IgD-negative memory B cell (primary cell): Measurements from ENCODE around the gene FGF14. TPM values are rescaled to one million over a fixed set of nuclear protein-coding genes. Genes with fewer than 3 reads are reported as not detected.
A peak's percentile ranks its signal among the peaks of the same experiment; 100 is the strongest.

Experiments used
- H3K27ac Mint-ChIP-seq, 3 donors: one replicate each; pipeline ENCODE4 v1.8.0; 2020 to 2022; ENCODE audit warnings: mild to moderate bottlenecking in 3 of 3, mixed read lengths in 3 of 3, moderate library complexity in 1 of 3
- H3K27me3 Mint-ChIP-seq: one replicate; pipeline ENCODE4 v1.8.0; 2021; ENCODE audit warnings: mixed read lengths
- H3K36me3 Mint-ChIP-seq: one replicate; pipeline ENCODE4 v1.8.0; 2020; ENCODE audit warnings: mild to moderate bottlenecking, mixed read lengths
- H3K4me1 Mint-ChIP-seq, 3 donors: one replicate each; pipeline ENCODE4 v1.8.0; 2020 to 2022; ENCODE audit warnings: mixed read lengths in 3 of 3, mild to moderate bottlenecking in 1 of 3
- H3K4me3 Mint-ChIP-seq, 4 donors: one replicate each; pipeline ENCODE4 v1.8.0; 2020 to 2022; ENCODE audit warnings: mild to moderate bottlenecking in 4 of 4, mixed read lengths in 4 of 4, moderate library complexity in 3 of 4
- H3K9me3 Mint-ChIP-seq, 3 donors: one replicate each; pipeline ENCODE4 v1.8.0; 2020 to 2021; ENCODE audit warnings: mixed read lengths in 3 of 3, mild to moderate bottlenecking in 1 of 3
- polyA plus RNA-seq: library from polyadenylated mRNA; unstranded; fragments of 300-500 nt; fragmentation: Illumina TruSeq; gene quantifications from one replicate; pipeline ENCODE4 v1.2.3, GENCODE V29; 2021

The FGF14 gene
- polyA plus RNA-seq, 1 donor from 2014 or later = not detected

GRCh38 chr13:101951114-101951513, 450.7 kb downstream of the FGF14 start:
- Mint-ChIP-seq H3K4me1 (no peaks in the 10 kb centered on the region), H3K27me3 (no peaks in the 10 kb centered on the region), H3K9me3 (no peaks in the 10 kb centered on the region), H3K27ac (no peak overlapping the region), H3K36me3 (peaks cover 1% of the 10 kb centered on the region), H3K4me3 (no peak overlapping the region)

- no peak overlapping the region for H3K4me3 Mint-ChIP-seq
- peaks cover 1% of the 10 kb centered on the region for H3K36me3 Mint-ChIP-seq
- no peak overlapping the region for H3K27ac Mint-ChIP-seq
- H3K4me1 Mint-ChIP-seq = no peaks in the 10 kb centered on the region
- H3K27me3 Mint-ChIP-seq = no peaks in the 10 kb centered on the region
- H3K9me3 Mint-ChIP-seq = no peaks in the 10 kb centered on the region
These were observed 452.2 kb downstream of the FGF14 start for GRCh38 chr13:101949681-101950080.

GRCh38 chr13:101946401-101946800, 455.4 kb downstream of the FGF14 start:
- no peak overlapping the region for H3K4me3 Mint-ChIP-seq
- peaks cover 1% of the 10 kb centered on the region for H3K36me3 Mint-ChIP-seq
- no peaks in the 10 kb centered on the region for H3K4me1 Mint-ChIP-seq
- no peak overlapping the region for H3K27ac Mint-ChIP-seq
- H3K9me3 Mint-ChIP-seq = no peaks in the 10 kb centered on the region
- H3K27me3 Mint-ChIP-seq = no peaks in the 10 kb centered on the region

GRCh38 chr13:101945435-101945834, 456.4 kb downstream of the FGF14 start:
- Mint-ChIP-seq H3K4me3 (no peak overlapping the region), H3K9me3 (no peaks in the 10 kb centered on the region), H3K36me3 (no peaks in the 10 kb centered on the region), H3K27me3 (no peaks in the 10 kb centered on the region), H3K27ac (no peak overlapping the region), H3K4me1 (no peaks in the 10 kb centered on the region)

GRCh38 chr13:101944521-101944920, 457.3 kb downstream of the FGF14 start:
- no peak overlapping the region for H3K27ac Mint-ChIP-seq
- peaks cover 3% of the 10 kb centered on the region for H3K27me3 Mint-ChIP-seq
- H3K4me3 Mint-ChIP-seq = no peak overlapping the region
- no peaks in the 10 kb centered on the region for H3K9me3 Mint-ChIP-seq
- no peaks in the 10 kb centered on the region for H3K4me1 Mint-ChIP-seq
- H3K36me3 Mint-ChIP-seq = no peaks in the 10 kb centered on the region

GRCh38 chr13:101942535-101943157, 459.2 kb downstream of the FGF14 start:
- Mint-ChIP-seq H3K4me1 (no peaks in the 10 kb centered on the region), H3K36me3 (no peaks in the 10 kb centered on the region), H3K4me3 (no peak overlapping the region), H3K9me3 (peaks cover 0 to 1% (median 0%) of the 10 kb centered on the region in 3 donors), H3K27ac (no peak overlapping the region), H3K27me3 (peaks cover 4% of the 10 kb centered on the region)

GRCh38 chr13:101942038-101942437, 459.8 kb downstream of the FGF14 start:
- H3K9me3 Mint-ChIP-seq = peaks cover 0 to 1% (median 0%) of the 10 kb centered on the region in 3 donors
- peaks cover 4% of the 10 kb centered on the region for H3K27me3 Mint-ChIP-seq
- no peak overlapping the region for H3K27ac Mint-ChIP-seq
- H3K4me1 Mint-ChIP-seq = no peaks in the 10 kb centered on the region
- no peak overlapping the region for H3K4me3 Mint-ChIP-seq
- no peaks in the 10 kb centered on the region for H3K36me3 Mint-ChIP-seq

GRCh38 chr13:101941095-101941783, 460.6 kb downstream of the FGF14 start:
- Mint-ChIP-seq H3K4me3 (no peak overlapping the region), H3K9me3 (peaks cover 0 to 1% (median 0%) of the 10 kb centered on the region in 3 donors), H3K27ac (no peak overlapping the region), H3K36me3 (no peaks in the 10 kb centered on the region), H3K27me3 (peaks cover 4% of the 10 kb centered on the region), H3K4me1 (no peaks in the 10 kb centered on the region)

- Mint-ChIP-seq H3K4me1 (no peaks in the 10 kb centered on the region), H3K4me3 (no peak overlapping the region), H3K27me3 (peaks cover 4% of the 10 kb centered on the region), H3K36me3 (no peaks in the 10 kb centered on the region), H3K27ac (peak overlapping the region in 1 of 3 donors; percentile 10), H3K9me3 (peaks cover 0 to 1% (median 0%) of the 10 kb centered on the region in 3 donors)
These were observed 462.5 kb downstream of the FGF14 start for GRCh38 chr13:101939370-101939769.

GRCh38 chr13:101935828-101936227, 466.0 kb downstream of the FGF14 start:
- H3K4me3 Mint-ChIP-seq = no peak overlapping the region
- peaks cover 4% of the 10 kb centered on the region for H3K27me3 Mint-ChIP-seq

GRCh38 chr13:101931186-101931585, 470.7 kb downstream of the FGF14 start:
- Mint-ChIP-seq H3K27me3 (peaks cover 4% of the 10 kb centered on the region), H3K9me3 (no peaks in the 10 kb centered on the region), H3K4me3 (no peak overlapping the region), H3K4me1 (no peaks in the 10 kb centered on the region), H3K27ac (no peak overlapping the region), H3K36me3 (no peaks in the 10 kb centered on the region)

More at GRCh38 chr13:101935828-101936227, 466.0 kb downstream of the FGF14 start:
- no peaks in the 10 kb centered on the region for H3K36me3 Mint-ChIP-seq
- no peaks in the 10 kb centered on the region for H3K4me1 Mint-ChIP-seq
- peaks cover 0 to 1% (median 0%) of the 10 kb centered on the region in 3 donors for H3K9me3 Mint-ChIP-seq
- H3K27ac Mint-ChIP-seq = no peak overlapping the region

GRCh38 chr13:101930331-101930730, 471.5 kb downstream of the FGF14 start:
- Mint-ChIP-seq H3K9me3 (no peaks in the 10 kb centered on the region), H3K4me3 (no peak overlapping the region), H3K27me3 (peaks cover 4% of the 10 kb centered on the region), H3K4me1 (peaks cover 0 to 1% (median 0%) of the 10 kb centered on the region in 3 donors), H3K36me3 (no peaks in the 10 kb centered on the region), H3K27ac (no peak overlapping the region)

- H3K4me1 Mint-ChIP-seq = peaks cover 0 to 2% (median 1%) of the 10 kb centered on the region in 3 donors
- no peak overlapping the region for H3K27ac Mint-ChIP-seq
- H3K4me3 Mint-ChIP-seq = no peak overlapping the region
- H3K27me3 Mint-ChIP-seq = peaks cover 4% of the 10 kb centered on the region
- no peaks in the 10 kb centered on the region for H3K36me3 Mint-ChIP-seq
- peaks cover 0 to 1% (median 0%) of the 10 kb centered on the region in 3 donors for H3K9me3 Mint-ChIP-seq
These were observed 476.1 kb downstream of the FGF14 start for GRCh38 chr13:101925731-101926130.

GRCh38 chr13:101919541-101920181, 482.2 kb downstream of the FGF14 start:
- H3K27ac Mint-ChIP-seq = no peak overlapping the region
- H3K4me3 Mint-ChIP-seq = no peak overlapping the region
- H3K36me3 Mint-ChIP-seq = no peaks in the 10 kb centered on the region
- H3K27me3 Mint-ChIP-seq = peaks cover 20% of the 10 kb centered on the region
- H3K4me1 Mint-ChIP-seq = peaks cover 0 to 2% (median 0%) of the 10 kb centered on the region in 3 donors
- peaks cover 0 to 1% (median 0%) of the 10 kb centered on the region in 3 donors for H3K9me3 Mint-ChIP-seq

GRCh38 chr13:101917833-101918661, 483.8 kb downstream of the FGF14 start:
- Mint-ChIP-seq H3K4me1 (peaks cover 0 to 2% (median 0%) of the 10 kb centered on the region in 3 donors), H3K36me3 (no peaks in the 10 kb centered on the region)

More at GRCh38 chr13:101917833-101918661, 483.8 kb downstream of the FGF14 start:
- H3K9me3 Mint-ChIP-seq = peaks cover 0 to 1% (median 0%) of the 10 kb centered on the region in 3 donors
- H3K27ac Mint-ChIP-seq = no peak overlapping the region
- peaks cover 22% of the 10 kb centered on the region for H3K27me3 Mint-ChIP-seq
- H3K4me3 Mint-ChIP-seq = no peak overlapping the region
